SK-N-SH treated with all-trans-retinoic acid at 6 μM for 48 hours (cell line): ENCODE data around the gene ZNF208.

ENCODE experiments used
- ATAC-seq: fragments of 200-7000 bp; cut with Tn5 transposase; 3 replicates; pipeline ENCODE4 v1.9.1; 2020; ENCODE audit warnings: mild to moderate bottlenecking, moderate library complexity
- ARNTL ChIP-seq: fragments of 450-650 bp; formaldehyde crosslinking; IDR thresholded peaks from 2 replicates; pipeline ENCODE4 v1.5.0; 2020; ENCODE audit warnings: low read depth, mild to moderate bottlenecking, moderate library complexity, borderline replicate concordance
- BACH2 ChIP-seq: fragments of 250-450 bp; sonication (Bioruptor Pico); IDR thresholded peaks from 2 replicates; pipeline ENCODE4 v1.9.0; 2021; ENCODE audit warnings: mild to moderate bottlenecking, borderline replicate concordance
- CREB5 ChIP-seq: fragments of 250-450 bp; sonication (Bioruptor Pico); IDR thresholded peaks from 2 replicates; pipeline ENCODE4 v1.5.1; 2020; ENCODE audit warnings: low read depth, mild to moderate bottlenecking, moderate library complexity
- CSDC2 ChIP-seq: fragments of 250-450 bp; sonication (Bioruptor Pico); IDR thresholded peaks from 2 replicates; pipeline ENCODE4 v1.5.0; 2020; ENCODE audit warnings: mild to moderate bottlenecking, moderate library complexity
- CSRNP3 ChIP-seq: fragments of 250-450 bp; sonication (Bioruptor Pico); IDR thresholded peaks from 2 replicates; pipeline ENCODE4 v1.5.1; 2021; ENCODE audit warnings: mild to moderate bottlenecking, moderate library complexity
- ESRRG ChIP-seq: fragments of 250-450 bp; sonication (Bioruptor Pico); IDR thresholded peaks from 2 replicates; pipeline ENCODE4 v1.6.1; 2021; ENCODE audit warnings: mild to moderate bottlenecking
- GLIS3 ChIP-seq: fragments of 250-450 bp; sonication (Bioruptor Pico); IDR thresholded peaks from 2 replicates; pipeline ENCODE4 v1.5.0; 2020; ENCODE audit warnings: mild to moderate bottlenecking, moderate library complexity
- ISL1 ChIP-seq: fragments of 250-450 bp; sonication (Bioruptor Pico); IDR thresholded peaks from 2 replicates; pipeline ENCODE4 v2.1.2; 2022; ENCODE audit warnings: mild to moderate bottlenecking, moderate library complexity
- OSR1 ChIP-seq: fragments of 250-450 bp; sonication (Bioruptor Pico); IDR thresholded peaks from 2 replicates; pipeline ENCODE4 v1.8.0; 2022; ENCODE audit warnings: moderate library complexity, mild to moderate bottlenecking, inconsistent platforms
- PATZ1 ChIP-seq: fragments of 250-450 bp; sonication (Bioruptor Pico); IDR thresholded peaks from 2 replicates; pipeline ENCODE4 v1.8.0; 2020; ENCODE audit warnings: mild to moderate bottlenecking, moderate library complexity, borderline replicate concordance
- POU6F1 ChIP-seq: fragments of 250-450 bp; sonication (Bioruptor Pico); IDR thresholded peaks from 2 replicates; pipeline ENCODE4 v1.8.0; 2021; ENCODE audit warnings: low read depth, mild to moderate bottlenecking, moderate library complexity, borderline replicate concordance
- PPARA ChIP-seq: fragments of 250-450 bp; sonication (Bioruptor Pico); IDR thresholded peaks from 2 replicates; pipeline ENCODE4 v1.5.0; 2020; ENCODE audit warnings: mild to moderate bottlenecking, borderline replicate concordance
- SNAI2 ChIP-seq: fragments of 250-450 bp; sonication (Bioruptor Pico); IDR thresholded peaks from 2 replicates; pipeline ENCODE4 v1.5.0; 2020; ENCODE audit warnings: mild to moderate bottlenecking, moderate library complexity
- TCF4 ChIP-seq: fragments of 250-450 bp; sonication (Bioruptor Pico); IDR thresholded peaks from 2 replicates; pipeline ENCODE4 v1.8.0; 2021; ENCODE audit warnings: mild to moderate bottlenecking, moderate library complexity, borderline replicate concordance
- TOX ChIP-seq: fragments of 250-450 bp; sonication (Bioruptor Pico); IDR thresholded peaks from 2 replicates; pipeline ENCODE4 v1.8.0; 2021; ENCODE audit warnings: mild to moderate bottlenecking, moderate library complexity, borderline replicate concordance
- TSHZ2 ChIP-seq: fragments of 250-450 bp; sonication (Bioruptor Pico); IDR thresholded peaks from 2 replicates; pipeline ENCODE4 v1.5.0; 2020; ENCODE audit warnings: mild to moderate bottlenecking, moderate library complexity
- ZC3H10 ChIP-seq: fragments of 250-450 bp; sonication (Bioruptor Pico); IDR thresholded peaks from 2 replicates; pipeline ENCODE4 v1.5.1; 2021; ENCODE audit warnings: mild to moderate bottlenecking, moderate library complexity
- ZFP3 ChIP-seq: fragments of 250-450 bp; sonication (Bioruptor Pico); IDR thresholded peaks from 2 replicates; pipeline ENCODE4 v1.5.0; 2020; ENCODE audit warnings: mild to moderate bottlenecking, moderate library complexity
- ZFP30 ChIP-seq: fragments of 450-650 bp; formaldehyde crosslinking; IDR thresholded peaks from 2 replicates; pipeline ENCODE4 v1.5.0; 2022; ENCODE audit warnings: mild to moderate bottlenecking, moderate library complexity
- ZNF70 ChIP-seq: fragments of 450-650 bp; formaldehyde crosslinking; IDR thresholded peaks from 2 replicates; pipeline ENCODE4 v1.5.0; 2020; ENCODE audit warnings: mild to moderate bottlenecking, moderate library complexity
- ZNF8 ChIP-seq: fragments of 450-650 bp; formaldehyde crosslinking; IDR thresholded peaks from 2 replicates; pipeline ENCODE4 v1.5.0; 2020; ENCODE audit warnings: mild to moderate bottlenecking, moderate library complexity

Gene ZNF208

GRCh38 chr19:21934593-21934992 lies 76.2 kb downstream of the ZNF208 start:
- TF ChIP-seq TCF4 (CRISPR knock-in tag) (no peak), SNAI2 (CRISPR knock-in tag) (no peak), BACH2 (CRISPR knock-in tag) (no peak), PATZ1 (no peak), CSDC2 (CRISPR knock-in tag) (no peak), CREB5 (CRISPR knock-in tag) (no peak), GLIS3 (CRISPR knock-in tag) (no peak), ZFP3 (no peak), ZNF8 (no peak)
- no peak for ATAC-seq

- no peak for ATAC-seq
Measured at GRCh38 chr19:21934131-21934530, 76.6 kb downstream of the ZNF208 start.

GRCh38 chr19:21922276-21922675 lies 88.5 kb downstream of the ZNF208 start:
- ATAC-seq, result no peak
- TF ChIP-seq OSR1 (CRISPR knock-in tag) (no peak), CREB5 (CRISPR knock-in tag) (no peak), TCF4 (CRISPR knock-in tag) (no peak), TSHZ2 (CRISPR knock-in tag) (no peak), ARNTL (CRISPR knock-in tag) (no peak), ZNF8 (no peak)

More at GRCh38 chr19:21934131-21934530, 76.6 kb downstream of the ZNF208 start:
- no peak for TF ChIP-seq PPARA (CRISPR knock-in tag)
- TF ChIP-seq ZFP30 (CRISPR knock-in tag), result no peak
- no peak for TF ChIP-seq POU6F1 (CRISPR knock-in tag)
- TF ChIP-seq TOX (CRISPR knock-in tag), result no peak
- no peak for TF ChIP-seq ZNF70 (CRISPR knock-in tag)
- no peak for TF ChIP-seq ISL1 (CRISPR knock-in tag)
- TF ChIP-seq TSHZ2 (CRISPR knock-in tag), result no peak
- TF ChIP-seq CSRNP3, result no peak
- no peak for TF ChIP-seq ZC3H10 (CRISPR knock-in tag)
- no peak for TF ChIP-seq ZFP3
- no peak for TF ChIP-seq ESRRG (CRISPR knock-in tag)
